GM23338 (cell line): ENCODE measurements around the gene GRIK2. TPM values are rescaled to one million over a fixed set of nuclear protein-coding genes. Genes with fewer than 3 reads are reported as not detected.

Experiments
- ATAC-seq: fragments of 200-7000 bp; cut with Tn5 transposase; 3 replicates; pipeline ENCODE4 v1.9.1; 2020
- DNase-seq: peaks from one replicate; pipeline ENCODE4 v3.0.0-alpha.2; 2015; ENCODE audit warnings: low spot score
- H2AFZ ChIP-seq: fragments of 200-600 bp; sonication (generic); 2 replicates; pipeline ENCODE4 v1.8.0; 2016; ENCODE audit warnings: antibody characterized with exemption, mild to moderate bottlenecking, moderate library complexity
- H3F3A ChIP-seq: fragments of 200-600 bp; sonication (generic); replicated peaks from 2 replicates; pipeline ENCODE4 v1.8.0; 2017; ENCODE audit warnings: antibody characterized with exemption, mixed run types, low read depth
- H3K27ac ChIP-seq: fragments of 200-600 bp; sonication (generic); 2 replicates; pipeline ENCODE4 v1.6.1; 2016; ENCODE audit warnings: low read depth
- H3K27me3 ChIP-seq: fragments of 200-600 bp; sonication (generic); 2 replicates; pipeline ENCODE4 v1.8.0; 2016; ENCODE audit warnings: mild to moderate bottlenecking, mixed run types, moderate library complexity; ENCODE audit not compliant: insufficient read depth
- H3K36me3 ChIP-seq: fragments of 200-600 bp; sonication (generic); 2 replicates; pipeline ENCODE4 v1.8.0; 2016; ENCODE audit warnings: mild to moderate bottlenecking; ENCODE audit not compliant: insufficient read depth
- H3K4me1 ChIP-seq: fragments of 200-600 bp; sonication (generic); 2 replicates; pipeline ENCODE4 v1.8.0; 2016; ENCODE audit warnings: mild to moderate bottlenecking, moderate library complexity; ENCODE audit not compliant: insufficient read depth
- H3K4me2 ChIP-seq: fragments of 200-600 bp; sonication (generic); 2 replicates; pipeline ENCODE4 v1.7.1; 2017; ENCODE audit warnings: mixed run types
- H3K4me3 ChIP-seq: fragments of 200-600 bp; sonication (generic); 2 replicates; pipeline ENCODE4 v1.6.1; 2016; ENCODE audit warnings: mixed run types
- H3K79me2 ChIP-seq: fragments of 200-600 bp; sonication (generic); replicated peaks from 2 replicates; pipeline ENCODE4 v1.8.0; 2017; ENCODE audit warnings: mild to moderate bottlenecking; ENCODE audit not compliant: insufficient read depth
- H3K9me2 ChIP-seq: fragments of 200-600 bp; sonication (generic); 2 replicates; pipeline ENCODE4 v1.8.0; 2017; ENCODE audit not compliant: insufficient read depth
- H4K20me1 ChIP-seq: fragments of 200-600 bp; sonication (generic); replicated peaks from 2 replicates; pipeline ENCODE4 v1.8.0; 2017; ENCODE audit warnings: mild to moderate bottlenecking; ENCODE audit not compliant: insufficient read depth
- H3K27ac Mint-ChIP-seq: 2 replicates; pipeline ENCODE4 v1.8.0; 2020; ENCODE audit warnings: inconsistent platforms, mild to moderate bottlenecking, moderate library complexity, mixed read lengths
- H3K27me3 Mint-ChIP-seq: 3 replicates; pipeline ENCODE4 v1.8.0; 2022; ENCODE audit warnings: low read depth, mild to moderate bottlenecking, moderate library complexity, mixed read lengths, inconsistent platforms; ENCODE audit not compliant: insufficient read depth, poor library complexity
- H3K36me3 Mint-ChIP-seq: 3 replicates; pipeline ENCODE4 v1.8.0; 2021; ENCODE audit warnings: low read depth, mild to moderate bottlenecking, inconsistent platforms, moderate library complexity, mixed read lengths
- H3K4me1 Mint-ChIP-seq: 3 replicates; pipeline ENCODE4 v1.8.0; 2020; ENCODE audit warnings: mild to moderate bottlenecking, inconsistent platforms, mixed read lengths
- H3K4me3 Mint-ChIP-seq: 3 replicates; pipeline ENCODE4 v1.8.0; 2021; ENCODE audit warnings: moderate library complexity, mild to moderate bottlenecking, inconsistent platforms, mixed read lengths
- H3K9me3 Mint-ChIP-seq: 3 replicates; pipeline ENCODE4 v1.8.0; 2020; ENCODE audit warnings: moderate library complexity, mild to moderate bottlenecking, inconsistent platforms, mixed read lengths
- CREB1 ChIP-seq: fragments of 250-450 bp; sonication (Bioruptor Pico); IDR thresholded peaks from 2 replicates; pipeline ENCODE4 v1.5.0; 2020; ENCODE audit warnings: low read depth, mild to moderate bottlenecking, moderate library complexity
- CTCF ChIP-seq, 2 experiments: fragments of 200-600 bp in 1 of 2; sonication (generic) in 1 of 2; conservative IDR thresholded peaks; 2 replicates each; pipeline versions ENCODE4 v1.5.1 to v1.6.1; 2016 to 2017; ENCODE audit warnings: antibody characterized with exemption in 2 of 2, low read depth in 2 of 2, mild to moderate bottlenecking in 2 of 2, moderate library complexity in 1 of 2
- ETS1 ChIP-seq: IDR thresholded peaks from 2 replicates; pipeline ENCODE4 v1.6.1; 2016; ENCODE audit warnings: antibody characterized with exemption
- EZH2 ChIP-seq: fragments of 200-600 bp; sonication (generic); IDR thresholded peaks from one replicate; pipeline ENCODE4 v1.8.0; 2017; ENCODE audit warnings: antibody characterized with exemption, mild to moderate bottlenecking, low read depth; ENCODE audit not compliant: unreplicated experiment
- EZH2phosphoT487 ChIP-seq: fragments of 200-600 bp; sonication (generic); IDR thresholded peaks from one replicate; pipeline ENCODE4 v1.8.1; 2018; ENCODE audit warnings: antibody characterized with exemption; ENCODE audit not compliant: unreplicated experiment
- REST ChIP-seq: IDR thresholded peaks from one replicate; pipeline ENCODE4 v1.6.1; 2018; ENCODE audit warnings: antibody characterized with exemption; ENCODE audit not compliant: unreplicated experiment
- ZNF114 ChIP-seq: fragments of 250-450 bp; sonication (Bioruptor Pico); IDR thresholded peaks from 2 replicates; pipeline ENCODE4 v1.5.0; 2020; ENCODE audit warnings: mild to moderate bottlenecking, moderate library complexity
- long read RNA-seq: library from polyadenylated mRNA; unstranded; transcript quantifications from one replicate; pipeline ENCODE4 v2.0.0, GENCODE V29; 2020; ENCODE audit not compliant: unreplicated experiment
- polyA plus RNA-seq: library from polyadenylated mRNA; unstranded; fragments of >200 nt; fragmentation: Nextera tagmentation; extraction: Ambion mirVana; gene quantifications from 2 replicates; pipeline ENCODE4 v1.2.1, GENCODE V29; 2016
- total RNA-seq: library from RNA; depleted of rRNA; stranded (reverse); fragments of >200 nt; shearing (Covaris generic); gene quantifications from 2 replicates; pipeline ENCODE4 v1.2.3, GENCODE V29; 2014; rRNA removed

Gene GRIK2
- 1.6 and 3.0 TPM in 2 replicates for total RNA-seq
- 0.49 and 0.73 TPM in 2 replicates for polyA plus RNA-seq
- long read RNA-seq, result 0 reads

GRCh38 chr6:101393251-101393828 is at the start of gene GRIK2:
TSS of gene GRIK2 (plus strand) at chr6:101393708.
- Histone ChIP-seq H3K4me1 (peaks cover 10% of the 10 kb centered on the region; the same call in 1 of the 2 replicates), H3K36me3 (no peaks in the 10 kb centered on the region), H4K20me1 (no peaks in the 10 kb centered on the region), H3K79me2 (no peaks in the 10 kb centered on the region), H3K4me3 (peak within 1 kb of the TSS; percentile 79), H2AFZ (peak within 1 kb of the TSS; percentile 93), H3K9me2 (no peaks in the 10 kb centered on the region), H3K27me3 (peaks cover 66% of the 10 kb centered on the region), H3K4me2 (peak within 1 kb of the TSS; percentile 94), H3F3A (no peaks in the 10 kb centered on the region), H3K27ac (no peak within 1 kb of the TSS)
- Mint-ChIP-seq H3K36me3 (no peaks in the 10 kb centered on the region), H3K9me3 (no peaks in the 10 kb centered on the region), H3K4me3 (peak within 1 kb of the TSS; percentile 83), H3K27ac (no peak within 1 kb of the TSS), H3K27me3 (peaks cover 45% of the 10 kb centered on the region), H3K4me1 (peaks cover 17% of the 10 kb centered on the region)
- ATAC-seq, result peak; percentile 66
- no peak for TF ChIP-seq REST
- TF ChIP-seq CREB1 (CRISPR knock-in tag), result 0 out of 2 replicates have a peak, but pooled peaks have one; percentile 31
- peak; percentile 30 to 38 for TF ChIP-seq CTCF (conservative IDR thresholded peaks at IDR 0.05; ENCODE audit: low read depth in 2 of 2)
- DNase-seq, result peak; percentile 82

- Histone ChIP-seq H3F3A (no peaks in the 10 kb centered on the region), H3K79me2 (no peaks in the 10 kb centered on the region), H3K27me3 (no peaks in the 10 kb centered on the region), H4K20me1 (no peaks in the 10 kb centered on the region), H3K4me1 (no peaks in the 10 kb centered on the region), H3K4me2 (no peak overlapping the region), H3K36me3 (no peaks in the 10 kb centered on the region), H3K27ac (no peak overlapping the region), H2AFZ (no peak overlapping the region), H3K4me3 (no peak overlapping the region), H3K9me2 (no peaks in the 10 kb centered on the region)
- H3K27ac Mint-ChIP-seq, result no peak overlapping the region; the same call in 1 of the 2 replicates
- H3K36me3 Mint-ChIP-seq, result no peaks in the 10 kb centered on the region
- no peaks in the 10 kb centered on the region for H3K9me3 Mint-ChIP-seq
- H3K27me3 Mint-ChIP-seq, result no peaks in the 10 kb centered on the region
- H3K4me3 Mint-ChIP-seq, result no peak overlapping the region
- DNase-seq (no peak), ATAC-seq (no peak; the same call in 2 of the 3 replicates)
- TF ChIP-seq EZH2, result no peak
- no peak for TF ChIP-seq CREB1 (CRISPR knock-in tag)
- no peak for TF ChIP-seq REST
- no peak for TF ChIP-seq ETS1
- no peak for TF ChIP-seq ZNF114 (CRISPR knock-in tag)
- TF ChIP-seq EZH2phosphoT487, result no peak
- peaks cover 2% of the 10 kb centered on the region; the same call in 2 of the 3 replicates for H3K4me1 Mint-ChIP-seq
These were observed 48.6 kb upstream of the GRIK2 start for GRCh38 chr6:101344885-101345284.
